Left renal cortex interstitium (tissue), 4 donors: Measurements from ENCODE around the gene DGKA. TPM values are rescaled to one million over a fixed set of nuclear protein-coding genes. Genes with fewer than 3 reads are reported as not detected.
"Not testable (repeated sequence)": the region's sequence is repeated elsewhere in the genome, so short reads cannot be mapped to it uniquely, and the experiment has no call there.

Experiments used
- DNase-seq, 4 donors: peaks; one replicate each; pipeline ENCODE4 v3.0.0-alpha.2; 2013; ENCODE audit warnings: low read depth in 4 of 4, low spot score in 2 of 4, missing footprints in 1 of 4
- polyA plus RNA-seq, 4 donors: library from polyadenylated mRNA; unstranded; fragments of 120-200 nt; gene quantifications; one replicate each; pipeline ENCODE4 v1.2.1, GENCODE V29; 2013; ENCODE audit not compliant: insufficient read length in 4 of 4

Gene DGKA
- polyA plus RNA-seq, 4 donors = 15.8 to 26.4 (median 21.8) TPM

DNA sequence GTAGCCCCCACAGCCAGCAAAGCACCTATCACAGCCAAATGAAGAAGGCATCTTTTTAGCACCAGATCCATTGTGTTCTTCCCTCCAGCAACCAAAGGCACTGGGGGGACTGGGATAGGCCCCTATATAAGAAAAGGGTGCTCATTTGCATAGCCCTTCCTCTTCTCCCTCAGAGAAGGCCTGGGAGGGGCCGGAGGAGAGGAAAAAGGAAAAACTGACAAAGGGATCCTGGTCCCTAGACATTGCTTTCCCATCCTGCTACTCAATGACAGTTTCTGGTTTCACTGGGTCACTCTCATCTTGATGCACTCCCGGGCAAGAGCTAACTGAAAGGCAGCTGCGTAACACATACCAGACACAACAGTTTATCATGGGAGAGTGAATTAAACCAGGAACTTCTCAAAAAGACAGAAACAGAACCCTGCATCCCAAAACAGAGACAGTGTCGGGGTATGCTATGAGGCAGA is 35.0 kb downstream of the DGKA start, which contains the start of gene PMEL:
PMEL (minus strand) TSS at position 102 of the 467 bp plus-strand sequence; CDS start at position 71, 31 bp downstream.
- no peak for DNase-seq

DNA sequence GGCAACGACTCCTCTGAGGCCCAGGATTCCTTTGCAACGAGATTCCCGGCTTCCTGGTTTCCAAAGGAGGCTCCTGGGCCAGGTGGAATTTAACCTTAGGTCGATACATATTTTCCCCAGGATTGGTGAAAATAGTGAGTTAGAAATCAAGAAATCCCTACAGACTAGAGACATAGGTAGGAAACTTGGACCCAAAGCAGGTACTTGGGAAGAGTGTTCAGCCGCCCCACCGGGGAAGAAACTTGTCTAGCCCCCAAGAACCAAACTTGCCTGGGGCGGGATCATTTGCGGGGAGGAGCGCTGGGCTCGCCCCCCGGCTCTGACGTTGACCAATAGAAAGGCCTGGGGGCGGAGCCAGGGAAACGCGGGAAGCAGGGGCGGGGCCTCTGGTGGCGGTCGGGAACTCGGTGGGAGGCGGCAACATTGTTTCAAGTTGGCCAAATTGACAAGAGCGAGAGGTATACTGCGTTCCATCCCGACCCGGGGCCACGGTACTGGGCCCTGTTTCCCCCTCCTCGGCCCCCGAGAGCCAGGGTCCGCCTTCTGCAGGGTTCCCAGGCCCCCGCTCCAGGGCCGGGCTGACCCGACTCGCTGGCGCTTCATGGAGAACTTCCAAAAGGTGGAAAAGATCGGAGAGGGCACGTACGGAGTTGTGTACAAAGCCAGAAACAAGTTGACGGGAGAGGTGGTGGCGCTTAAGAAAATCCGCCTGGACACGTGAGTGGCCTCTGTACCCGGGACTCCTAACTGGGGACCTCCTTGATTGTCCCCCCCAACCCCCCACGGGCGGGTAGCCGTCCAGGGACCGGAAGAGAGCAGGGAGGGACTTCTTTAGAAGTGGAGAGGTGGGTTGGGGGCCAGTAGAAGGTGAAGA is 35.7 kb downstream of the DGKA start, which contains the start of gene CDK2:
CDK2 (plus strand) TSS at position 423 of the 874 bp plus-strand sequence; CDS start at position 602, 179 bp downstream.
- DNase-seq = peak; percentile 77 to 89 (median 80)

DNA sequence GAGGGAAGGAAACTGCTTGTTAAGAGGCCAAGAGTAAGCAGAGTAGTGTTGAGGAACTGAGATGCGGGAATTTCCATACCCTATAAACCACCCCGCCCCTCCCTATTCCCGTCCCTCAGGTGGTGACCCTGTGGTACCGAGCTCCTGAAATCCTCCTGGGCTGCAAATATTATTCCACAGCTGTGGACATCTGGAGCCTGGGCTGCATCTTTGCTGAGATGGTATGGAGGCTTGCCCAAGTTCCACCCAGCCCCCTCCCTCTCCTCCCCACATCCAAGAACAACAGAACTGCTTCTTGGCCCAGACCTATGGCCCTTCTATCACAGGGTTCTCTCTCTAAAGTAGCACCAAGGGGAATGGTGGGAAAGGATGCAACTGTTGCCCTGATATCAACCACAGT is 38.4 kb downstream of the DGKA start:
- DNase-seq = no peak

DNA sequence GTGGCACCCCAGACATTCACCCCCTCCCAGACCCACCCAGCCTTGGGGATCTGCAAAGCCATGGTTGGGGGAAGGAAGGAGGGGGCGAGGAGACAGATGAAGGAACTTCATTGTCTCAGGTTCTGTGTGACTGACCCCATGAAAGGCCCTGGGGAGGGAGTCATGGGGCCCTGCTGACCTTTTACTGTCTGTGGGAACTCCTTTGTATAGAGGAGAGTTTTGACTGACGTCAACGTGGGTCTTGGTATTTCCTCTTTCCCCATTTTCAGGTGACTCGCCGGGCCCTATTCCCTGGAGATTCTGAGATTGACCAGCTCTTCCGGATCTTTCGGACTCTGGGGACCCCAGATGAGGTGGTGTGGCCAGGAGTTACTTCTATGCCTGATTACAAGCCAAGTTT is 39.8 kb downstream of the DGKA start:
- DNase-seq = no peak

DNA sequence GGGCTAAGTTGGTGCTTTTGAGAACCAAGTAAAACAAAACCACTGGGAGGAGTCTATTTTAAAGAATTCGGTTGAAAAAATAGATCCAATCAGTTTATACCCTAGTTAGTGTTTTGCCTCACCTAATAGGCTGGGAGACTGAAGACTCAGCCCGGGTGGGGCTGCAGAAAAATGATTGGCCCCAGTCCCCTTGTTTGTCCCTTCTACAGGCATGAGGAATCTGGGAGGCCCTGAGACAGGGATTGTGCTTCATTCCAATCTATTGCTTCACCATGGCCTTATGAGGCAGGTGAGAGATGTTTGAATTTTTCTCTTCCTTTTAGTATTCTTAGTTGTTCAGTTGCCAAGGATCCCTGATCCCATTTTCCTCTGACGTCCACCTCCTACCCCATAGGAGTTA is 41.1 kb downstream of the DGKA start:
- no peak for DNase-seq

DNA sequence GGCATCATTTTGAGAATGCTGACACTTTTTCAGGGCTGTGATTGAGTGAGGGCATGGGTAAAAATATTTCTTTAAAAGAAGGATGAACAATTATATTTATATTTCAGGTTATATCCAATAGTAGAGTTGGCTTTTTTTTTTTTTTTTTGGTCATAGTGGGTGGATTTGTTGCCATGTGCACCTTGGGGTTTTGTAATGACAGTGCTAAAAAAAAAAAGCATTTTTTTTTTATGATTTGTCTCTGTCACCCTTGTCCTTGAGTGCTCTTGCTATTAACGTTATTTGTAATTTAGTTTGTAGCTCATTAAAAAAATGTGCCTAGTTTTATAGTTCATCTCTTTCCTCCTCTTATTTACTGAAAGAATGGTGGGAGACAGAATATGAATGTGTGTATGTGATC is 41.5 kb downstream of the DGKA start:
- no peak for DNase-seq

DNA sequence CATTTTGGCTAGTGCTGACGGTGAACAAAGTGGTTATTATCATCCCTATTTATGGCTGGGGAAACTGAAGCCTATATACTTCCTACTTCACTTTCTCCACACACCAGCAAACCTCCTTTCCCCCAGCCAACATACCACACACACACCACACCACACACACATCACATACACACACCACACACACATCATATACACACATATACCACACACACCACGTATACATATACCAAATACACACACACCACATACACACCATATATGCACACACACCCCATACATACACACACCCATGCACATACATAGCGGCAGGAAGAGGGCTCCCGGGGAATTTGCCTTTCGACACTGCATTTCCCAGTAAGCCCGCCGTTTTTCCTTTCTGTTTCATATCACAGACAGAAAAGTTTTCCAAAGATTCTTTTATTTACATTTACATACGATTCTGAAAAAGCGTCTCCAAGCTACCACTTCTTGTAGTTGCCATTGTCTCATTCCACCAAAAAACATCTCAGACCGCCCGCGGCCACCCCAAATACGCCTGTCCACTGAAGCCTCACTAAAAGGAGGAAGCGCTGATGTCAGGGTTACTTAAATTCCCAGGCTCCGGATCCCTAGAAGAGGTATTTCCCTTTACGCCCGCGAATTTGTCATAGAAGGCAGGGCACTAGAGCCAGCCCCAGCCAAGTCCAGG is 42.1 kb downstream of the DGKA start:
- no peak for DNase-seq

DNA sequence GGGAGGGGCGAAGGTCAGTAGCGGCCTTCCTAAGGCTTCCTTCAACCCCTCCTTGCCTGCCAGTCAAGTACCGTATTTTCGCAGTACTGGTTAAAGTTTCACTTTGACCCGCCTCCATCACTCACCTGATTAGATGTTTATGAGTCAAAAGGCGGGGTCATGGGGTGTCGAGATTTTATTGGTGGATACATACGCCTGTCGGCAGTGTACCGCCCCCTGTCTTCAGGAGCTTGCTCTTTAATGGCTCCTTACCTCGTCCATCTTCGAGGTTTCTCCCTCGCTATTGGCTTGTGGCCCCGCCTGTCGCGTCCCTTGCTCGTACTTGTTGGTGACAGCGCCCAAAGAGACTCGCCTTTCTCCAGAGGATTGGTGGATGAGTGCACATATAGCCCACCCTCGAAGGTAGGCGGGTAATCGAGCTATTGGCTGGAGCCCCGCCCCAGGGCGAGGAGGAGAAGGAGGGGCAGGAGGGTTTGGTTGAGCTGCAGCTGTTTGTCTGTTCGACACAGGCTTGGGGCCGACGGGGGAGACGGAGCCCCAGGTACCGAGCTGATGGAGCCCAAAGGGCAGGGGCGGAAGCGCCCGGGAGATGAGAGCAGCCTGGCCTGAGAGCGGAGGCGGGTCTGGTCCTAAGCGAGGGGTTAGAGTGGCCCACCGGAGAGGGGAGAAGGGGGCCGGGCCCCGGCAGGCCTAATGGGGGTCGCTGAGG is 42.8 kb downstream of the DGKA start, which contains the start of gene RAB5B:
RAB5B (plus strand) TSS at position 480 of the 709 bp plus-strand sequence. CDS start 12,883 bp downstream, outside the sequence.
- peak; percentile 96 to 100 (median 100) for DNase-seq

DNA sequence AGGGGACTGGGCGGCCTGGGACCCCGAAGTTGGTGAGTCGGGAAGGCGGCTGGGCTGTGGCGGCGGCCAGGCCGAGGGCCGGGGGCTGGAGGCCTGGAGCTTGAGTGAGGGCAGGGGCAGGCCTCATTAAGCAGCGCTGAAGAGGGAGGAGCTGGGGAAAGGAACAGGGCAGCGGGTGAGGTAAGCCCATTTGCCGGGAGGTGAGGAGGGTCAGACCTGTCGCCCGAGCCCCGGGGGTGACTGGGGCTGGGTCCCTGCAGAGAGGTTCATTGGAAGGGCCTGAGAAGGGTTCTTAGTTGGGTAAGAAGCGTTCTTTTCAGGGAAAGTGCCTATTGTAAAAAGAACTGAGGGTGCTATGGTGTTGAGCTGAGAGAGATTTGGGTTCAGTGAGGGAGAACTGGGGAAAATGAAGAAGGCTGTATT is 43.4 kb downstream of the DGKA start:
- DNase-seq = peak in 1 of 4 donors; percentile 44

DNA sequence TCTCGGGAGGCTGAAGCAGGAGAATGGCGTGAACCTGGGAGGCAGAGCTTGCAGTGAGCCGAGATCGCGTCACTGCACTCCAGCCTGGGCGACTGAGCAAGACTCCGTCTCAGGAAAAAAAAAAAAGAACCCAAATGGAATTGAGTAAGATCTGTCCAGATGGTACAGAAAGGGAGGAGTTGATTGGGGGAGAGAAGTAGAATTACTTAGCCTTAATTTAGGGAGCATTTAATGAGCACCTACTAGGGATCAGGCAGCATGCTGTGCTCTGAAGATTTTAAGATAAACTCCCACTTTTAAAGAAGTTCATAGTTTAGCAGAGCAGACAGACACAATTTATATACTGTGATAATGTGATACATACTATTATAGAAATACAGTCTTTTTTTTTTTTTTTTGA is 47.4 kb downstream of the DGKA start:
- no peak for DNase-seq

DNA sequence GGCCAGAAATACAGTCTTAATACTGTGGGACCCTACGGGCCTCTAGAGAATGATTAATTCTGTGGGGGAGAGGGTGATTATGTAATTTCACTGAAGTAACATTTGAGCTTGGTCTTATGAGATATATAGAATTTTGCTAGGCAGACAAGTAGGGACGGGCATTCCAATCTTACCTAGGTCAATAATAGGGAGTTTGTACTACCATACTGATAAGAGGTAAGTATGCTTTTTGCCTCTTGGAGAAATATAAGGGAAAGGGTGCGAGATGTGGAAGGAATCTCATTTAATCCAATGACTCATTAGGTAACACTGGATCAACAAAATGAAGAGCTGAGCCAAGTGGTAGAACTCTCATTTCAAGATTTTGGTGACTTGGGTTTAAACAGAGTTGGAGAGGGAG is 48.1 kb downstream of the DGKA start:
- DNase-seq = no peak

DNA sequence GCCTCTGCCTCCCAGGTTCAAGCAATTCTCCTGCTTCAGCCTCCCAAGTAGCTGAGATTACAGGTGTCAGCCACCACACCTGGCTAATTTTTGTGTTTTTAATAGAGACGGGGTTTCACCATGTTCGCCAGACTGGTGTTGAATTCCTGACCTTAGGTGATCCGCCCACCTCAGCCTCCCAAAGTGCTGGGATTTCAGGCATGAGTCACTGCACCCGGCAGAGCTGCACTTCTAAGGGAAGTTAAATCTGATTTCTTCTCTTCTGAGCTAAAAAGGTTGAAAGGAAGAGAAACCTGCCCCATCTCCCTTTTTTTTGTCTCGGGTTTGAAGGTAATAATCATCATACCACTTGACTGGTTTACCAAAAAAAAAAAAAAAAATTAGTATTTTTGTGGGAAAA is 50.9 kb downstream of the DGKA start:
- not testable (repeated sequence) for DNase-seq

DNA sequence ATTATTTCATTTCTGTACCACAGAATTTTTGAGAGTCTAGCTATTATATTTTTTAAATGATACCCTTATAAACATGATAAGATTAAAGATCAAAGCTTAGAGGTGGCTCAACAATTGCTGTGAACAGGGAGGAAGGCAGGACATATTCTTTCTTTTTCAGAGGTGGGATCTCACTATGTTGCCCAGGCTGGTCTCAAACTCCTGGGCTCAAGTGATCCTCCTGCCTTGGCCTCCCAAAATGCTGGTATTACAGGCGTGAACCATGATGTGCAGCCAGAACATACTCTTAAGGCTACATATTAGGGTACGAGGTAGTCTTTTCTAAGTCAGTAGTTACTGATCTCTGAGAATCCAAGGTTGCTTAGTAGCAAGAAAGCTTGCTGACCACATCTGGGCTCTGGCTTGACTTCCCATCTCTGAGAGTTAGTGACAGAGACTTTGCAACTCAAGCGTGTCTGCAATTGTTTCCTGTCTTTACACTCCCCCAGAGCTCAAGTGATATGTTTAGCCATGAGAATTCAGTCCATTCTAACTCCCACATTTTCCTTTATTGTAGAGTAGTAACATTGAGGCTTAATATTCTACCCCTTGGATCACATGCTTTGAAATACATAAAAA is 51.5 kb downstream of the DGKA start:
- DNase-seq = no peak

DNA sequence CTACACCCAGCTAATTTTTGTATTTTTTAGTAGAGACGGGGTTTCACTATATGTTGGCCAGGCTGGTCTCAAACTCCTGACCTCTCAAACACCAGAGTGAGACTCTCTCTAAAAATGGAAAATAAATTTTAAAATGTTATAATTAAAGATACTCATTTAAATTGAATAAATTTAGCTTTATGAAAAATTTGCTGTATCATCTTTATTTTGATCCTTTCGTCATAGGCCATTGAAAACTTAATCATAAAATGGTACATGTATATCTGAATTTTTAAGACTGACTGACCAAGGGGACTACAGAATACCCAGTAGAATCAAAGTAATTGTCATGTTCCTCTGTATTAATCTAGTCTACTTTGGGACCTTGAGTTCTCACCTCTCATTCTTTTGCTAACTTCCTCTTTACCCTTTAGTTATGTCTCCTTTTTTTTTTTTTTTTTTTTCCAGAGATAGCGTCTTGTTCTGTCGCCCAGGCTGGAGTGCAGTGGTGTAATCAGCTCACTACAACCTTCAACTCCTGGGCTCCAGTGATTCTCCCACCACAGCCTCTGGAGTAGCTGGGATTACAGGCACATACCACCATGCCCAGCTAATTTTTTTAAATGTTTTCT is 52.4 kb downstream of the DGKA start:
- no peak for DNase-seq

DNA sequence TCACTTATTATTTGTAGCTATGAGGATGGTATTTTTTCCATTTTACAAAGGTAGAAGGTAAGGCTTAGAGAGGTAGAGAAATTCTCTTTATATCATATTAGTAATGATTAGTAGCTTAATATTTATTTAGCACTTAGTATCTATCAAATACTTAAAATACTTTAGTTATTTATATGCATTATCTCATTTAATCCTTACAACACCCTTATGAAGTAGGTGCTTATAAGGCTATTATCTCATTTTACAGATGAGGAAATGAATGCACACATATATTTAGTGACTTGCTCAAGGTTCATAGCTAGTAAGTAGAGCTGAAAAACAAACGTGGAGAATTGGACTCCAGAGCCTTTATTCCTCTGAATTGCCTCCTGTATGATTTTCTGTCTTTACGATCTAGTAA is 53.9 kb downstream of the DGKA start:
- DNase-seq = no peak

DNA sequence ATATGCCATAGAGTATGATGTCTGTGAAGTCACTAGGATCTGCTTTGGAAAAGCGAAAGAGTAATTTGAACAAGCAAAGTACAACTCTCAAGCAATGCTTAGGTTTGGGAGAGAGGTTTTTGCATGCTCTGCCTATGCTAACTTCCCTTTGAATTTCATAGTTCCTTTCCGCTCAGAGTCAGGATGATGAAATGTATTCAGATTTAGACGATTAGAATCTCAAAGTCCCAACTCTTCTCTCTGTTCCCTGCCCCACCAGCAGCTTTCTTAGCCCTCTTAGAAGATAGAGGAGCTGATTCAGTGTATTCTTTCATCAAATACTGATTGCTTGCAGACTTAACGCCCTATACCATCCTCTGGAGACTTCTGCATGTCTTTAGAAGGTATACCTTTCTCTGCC is 54.4 kb downstream of the DGKA start:
- no peak for DNase-seq

DNA sequence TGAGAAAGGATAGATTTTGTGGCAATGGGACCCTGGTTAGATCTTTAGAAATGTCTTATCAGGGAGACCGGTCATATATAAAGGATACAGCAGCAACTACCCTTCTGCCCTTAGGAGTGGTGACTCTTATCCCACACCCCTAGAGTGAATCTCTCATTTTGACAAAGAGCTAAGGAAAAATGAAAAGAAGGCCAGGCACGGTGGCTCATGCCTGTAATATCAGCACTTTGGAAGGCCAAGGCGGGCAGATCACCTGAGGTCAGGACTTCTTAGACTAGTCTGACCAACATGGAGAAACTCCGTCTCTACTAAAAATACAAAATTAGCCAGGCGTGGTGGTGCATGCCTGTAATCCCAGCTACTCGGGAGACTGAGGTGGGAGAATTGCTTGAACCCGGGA is 55.0 kb downstream of the DGKA start:
- not testable (repeated sequence) for DNase-seq

DNA sequence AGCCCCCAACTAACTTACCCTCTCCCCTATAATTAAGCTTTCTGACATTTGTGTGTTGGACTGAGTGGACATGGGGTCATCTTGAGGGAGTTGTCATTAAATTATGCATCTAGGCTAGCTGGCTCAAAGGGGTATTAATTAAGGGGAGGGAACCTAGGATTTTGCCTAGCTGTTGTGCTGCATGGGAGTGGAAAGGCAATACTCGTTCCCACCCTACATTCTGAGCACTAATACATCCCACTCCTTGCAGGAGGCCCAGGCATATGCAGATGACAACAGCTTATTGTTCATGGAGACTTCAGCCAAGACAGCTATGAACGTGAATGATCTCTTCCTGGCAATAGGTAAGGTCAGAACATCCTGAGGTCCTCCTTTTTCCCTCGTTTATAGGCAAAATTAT is 60.1 kb downstream of the DGKA start:
- no peak for DNase-seq

DNA sequence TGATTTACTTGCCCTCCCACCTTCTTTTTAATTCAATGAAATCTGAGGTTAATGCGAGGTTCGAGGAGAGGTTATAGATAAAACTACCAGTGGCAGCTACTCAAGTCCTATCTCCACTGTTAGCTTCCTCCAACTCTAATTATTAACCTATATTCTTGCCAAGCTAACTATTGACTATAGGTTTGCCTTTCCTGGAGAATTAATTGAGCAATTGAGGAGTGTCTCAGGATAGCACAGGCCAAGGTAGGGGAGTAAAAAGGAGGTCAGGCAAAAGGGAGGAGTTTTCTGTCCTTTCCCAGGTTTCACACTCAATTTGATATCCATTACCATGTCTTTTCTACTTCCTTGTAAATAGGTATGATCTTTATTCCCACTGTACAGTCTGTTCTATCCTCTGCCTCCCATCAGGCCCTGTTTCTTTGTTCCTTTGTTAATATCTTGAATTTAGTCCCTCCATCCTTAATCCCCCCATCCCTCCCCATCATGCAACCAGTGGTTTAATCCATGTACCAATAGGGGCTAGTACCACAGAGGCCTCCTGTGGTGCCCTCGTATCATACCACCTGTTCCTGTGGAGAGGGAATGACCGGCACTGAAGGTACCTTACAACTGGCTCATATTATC is 62.4 kb downstream of the DGKA start:
- no peak for DNase-seq
